Skeletal muscle tissue (tissue), 4 donors: ENCODE measurements around the gene CCDC134. TPM values are rescaled to one million over a fixed set of nuclear protein-coding genes. Genes with fewer than 3 reads are reported as not detected.

Experiments
- H3K27ac ChIP-seq: one replicate; pipeline ENCODE4 v1.7.0; 2013; ENCODE audit warnings: mild to moderate bottlenecking, low read depth, low read length, inconsistent platforms
- H3K27me3 ChIP-seq, 3 donors: one replicate each; pipeline ENCODE4 v1.7.0; 2013; ENCODE audit warnings: low read length in 3 of 3; ENCODE audit not compliant: control insufficient read depth in 3 of 3, insufficient read depth in 3 of 3
- H3K36me3 ChIP-seq, 3 donors: one replicate each; pipeline ENCODE4 v1.7.0; 2013; ENCODE audit warnings: low read length in 3 of 3; ENCODE audit not compliant: control insufficient read depth in 3 of 3, insufficient read depth in 3 of 3
- H3K4me1 ChIP-seq, 3 donors: one replicate each; pipeline ENCODE4 v1.7.0; 2013; ENCODE audit warnings: low read length in 3 of 3, mild to moderate bottlenecking in 3 of 3; ENCODE audit not compliant: control insufficient read depth in 3 of 3, insufficient read depth in 3 of 3
- H3K4me3 ChIP-seq, 3 donors: one replicate each; pipeline ENCODE4 v1.7.0; 2013; ENCODE audit warnings: low read length in 3 of 3
- H3K9ac ChIP-seq, 3 donors: one replicate each; pipeline ENCODE4 v1.7.0; 2013; ENCODE audit warnings: low read length in 3 of 3, mild to moderate bottlenecking in 3 of 3, moderate library complexity in 2 of 3, low read depth in 1 of 3
- H3K9me3 ChIP-seq, 3 donors: one replicate each; pipeline ENCODE4 v1.7.0; 2013; ENCODE audit warnings: low read length in 3 of 3; ENCODE audit not compliant: control insufficient read depth in 3 of 3
- total RNA-seq: library from RNA; depleted of rRNA; stranded (reverse); fragments of >200 nt; gene quantifications from one replicate; pipeline ENCODE4 v1.2.3, GENCODE V29; 2014
- donor health status: Osteomylitis.

The CCDC134 gene
- total RNA-seq, 1 donor from 2014 or later: 30.3 TPM

- peaks cover 0 to 20% (median 17%) of the 10 kb centered on the region in 3 donors for H3K36me3 ChIP-seq
- H3K4me1 ChIP-seq: peaks cover 9 to 21% (median 19%) of the 10 kb centered on the region in 3 donors
- no peaks in the 10 kb centered on the region for H3K9me3 ChIP-seq
- H3K27me3 ChIP-seq: no peaks in the 10 kb centered on the region
- no peak overlapping the region for H3K4me3 ChIP-seq
- H3K27ac ChIP-seq: no peak overlapping the region
- H3K9ac ChIP-seq: no peak overlapping the region
Observed at GRCh38 chr22:41840216-41840615, 39.7 kb downstream of the CCDC134 start.

- no peak overlapping the region for H3K4me3 ChIP-seq
- no peaks in the 10 kb centered on the region for H3K9me3 ChIP-seq
- no peak overlapping the region for H3K9ac ChIP-seq
- H3K4me1 ChIP-seq: peaks cover 9 to 29% (median 24%) of the 10 kb centered on the region in 3 donors
- peaks cover 0 to 15% (median 11%) of the 10 kb centered on the region in 3 donors for H3K36me3 ChIP-seq
- H3K27ac ChIP-seq: no peak overlapping the region
- no peaks in the 10 kb centered on the region for H3K27me3 ChIP-seq
Observed at GRCh38 chr22:41841085-41841712, 40.7 kb downstream of the CCDC134 start.

- Histone ChIP-seq H3K4me3 (no peak overlapping the region), H3K9ac (no peak overlapping the region), H3K27me3 (no peaks in the 10 kb centered on the region), H3K36me3 (peaks cover 0 to 9% (median 4%) of the 10 kb centered on the region in 3 donors), H3K27ac (no peak overlapping the region), H3K9me3 (no peaks in the 10 kb centered on the region), H3K4me1 (peaks cover 15 to 38% (median 30%) of the 10 kb centered on the region in 3 donors)
Observed at GRCh38 chr22:41842996-41843970, 42.8 kb downstream of the CCDC134 start.

- Histone ChIP-seq H3K4me3 (no peak overlapping the region), H3K27me3 (no peaks in the 10 kb centered on the region), H3K27ac (no peak overlapping the region), H3K9me3 (no peaks in the 10 kb centered on the region), H3K36me3 (peaks cover 0 to 9% (median 4%) of the 10 kb centered on the region in 3 donors), H3K9ac (no peak overlapping the region), H3K4me1 (peaks cover 15 to 38% (median 30%) of the 10 kb centered on the region in 3 donors)
Observed at GRCh38 chr22:41844036-41844435, 43.6 kb downstream of the CCDC134 start.

- Histone ChIP-seq H3K9ac (no peak overlapping the region), H3K4me1 (peaks cover 15 to 38% (median 30%) of the 10 kb centered on the region in 3 donors), H3K27me3 (no peaks in the 10 kb centered on the region), H3K9me3 (no peaks in the 10 kb centered on the region), H3K4me3 (no peak overlapping the region), H3K27ac (no peak overlapping the region), H3K36me3 (peaks cover 0 to 9% (median 4%) of the 10 kb centered on the region in 3 donors)
Observed at GRCh38 chr22:41844513-41844912, 44.0 kb downstream of the CCDC134 start.

- no peak overlapping the region for H3K9ac ChIP-seq
Observed at GRCh38 chr22:41845380-41846267, 45.1 kb downstream of the CCDC134 start.

GRCh38 chr22:41846268-41846987 lies 45.9 kb downstream of the CCDC134 start:
- Histone ChIP-seq H3K27me3 (no peaks in the 10 kb centered on the region), H3K27ac (no peak overlapping the region), H3K9me3 (no peaks in the 10 kb centered on the region)

More at GRCh38 chr22:41845380-41846267, 45.1 kb downstream of the CCDC134 start:
- Histone ChIP-seq H3K27ac (no peak overlapping the region), H3K36me3 (peaks cover 0 to 9% (median 4%) of the 10 kb centered on the region in 3 donors), H3K4me3 (no peak overlapping the region), H3K4me1 (peaks cover 15 to 38% (median 29%) of the 10 kb centered on the region in 3 donors), H3K27me3 (no peaks in the 10 kb centered on the region), H3K9me3 (no peaks in the 10 kb centered on the region)

GRCh38 chr22:41847300-41847699 lies 46.8 kb downstream of the CCDC134 start:
- Histone ChIP-seq H3K27me3 (no peaks in the 10 kb centered on the region), H3K9ac (no peak overlapping the region), H3K4me3 (no peak overlapping the region), H3K36me3 (peaks cover 0 to 5% (median 4%) of the 10 kb centered on the region in 3 donors), H3K4me1 (peaks cover 10 to 32% (median 22%) of the 10 kb centered on the region in 3 donors), H3K27ac (no peak overlapping the region), H3K9me3 (no peaks in the 10 kb centered on the region)

More at GRCh38 chr22:41846268-41846987, 45.9 kb downstream of the CCDC134 start:
- no peak overlapping the region for H3K4me3 ChIP-seq
- peaks cover 10 to 32% (median 22%) of the 10 kb centered on the region in 3 donors for H3K4me1 ChIP-seq
- H3K9ac ChIP-seq: no peak overlapping the region
- H3K36me3 ChIP-seq: peaks cover 0 to 5% (median 4%) of the 10 kb centered on the region in 3 donors

- Histone ChIP-seq H3K4me1 (peaks cover 10 to 29% (median 18%) of the 10 kb centered on the region in 3 donors), H3K27me3 (no peaks in the 10 kb centered on the region)
Observed at GRCh38 chr22:41848468-41848867, 48.0 kb downstream of the CCDC134 start.

More at GRCh38 chr22:41848468-41848867, 48.0 kb downstream of the CCDC134 start:
- Histone ChIP-seq H3K27ac (no peak overlapping the region), H3K4me3 (no peak overlapping the region), H3K9me3 (no peaks in the 10 kb centered on the region), H3K36me3 (peaks cover 0 to 1% (median 0%) of the 10 kb centered on the region in 3 donors), H3K9ac (no peak overlapping the region)
